ENCODE data around the gene ZNF503. TPM values are rescaled to one million over a fixed set of nuclear protein-coding genes. Genes with fewer than 3 reads are reported as not detected.
A peak's percentile ranks its signal among the peaks of the same experiment; 100 is the strongest.

ZNF503 gene
- total and polyA plus RNA-seq, 2 donors from 2014 or later, result 34.7 to 45.8 TPM

DNA sequence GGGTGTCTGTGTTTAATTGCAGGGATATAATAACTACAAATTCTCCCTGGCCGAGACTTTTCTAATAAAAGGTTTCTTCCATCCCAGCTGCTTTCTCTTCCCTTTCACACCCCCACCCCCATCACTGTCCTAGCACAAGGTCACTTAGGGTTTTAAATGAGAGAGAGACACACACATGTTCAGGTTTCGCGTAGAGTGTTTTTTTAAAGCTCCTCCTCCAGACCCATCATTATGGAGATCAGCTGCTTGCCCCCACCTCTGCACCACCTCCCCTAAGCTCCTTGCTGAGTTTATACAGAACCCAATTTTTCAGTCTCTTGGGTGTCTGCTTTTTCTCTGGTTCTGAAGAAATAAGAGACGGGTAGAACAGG is 48.5 kb upstream of the ZNF503 start:
- FAIRE-seq, result no peak
- peak in 3 of 5 donors; percentile 31 to 53 (median 46) for DNase-seq

DNA sequence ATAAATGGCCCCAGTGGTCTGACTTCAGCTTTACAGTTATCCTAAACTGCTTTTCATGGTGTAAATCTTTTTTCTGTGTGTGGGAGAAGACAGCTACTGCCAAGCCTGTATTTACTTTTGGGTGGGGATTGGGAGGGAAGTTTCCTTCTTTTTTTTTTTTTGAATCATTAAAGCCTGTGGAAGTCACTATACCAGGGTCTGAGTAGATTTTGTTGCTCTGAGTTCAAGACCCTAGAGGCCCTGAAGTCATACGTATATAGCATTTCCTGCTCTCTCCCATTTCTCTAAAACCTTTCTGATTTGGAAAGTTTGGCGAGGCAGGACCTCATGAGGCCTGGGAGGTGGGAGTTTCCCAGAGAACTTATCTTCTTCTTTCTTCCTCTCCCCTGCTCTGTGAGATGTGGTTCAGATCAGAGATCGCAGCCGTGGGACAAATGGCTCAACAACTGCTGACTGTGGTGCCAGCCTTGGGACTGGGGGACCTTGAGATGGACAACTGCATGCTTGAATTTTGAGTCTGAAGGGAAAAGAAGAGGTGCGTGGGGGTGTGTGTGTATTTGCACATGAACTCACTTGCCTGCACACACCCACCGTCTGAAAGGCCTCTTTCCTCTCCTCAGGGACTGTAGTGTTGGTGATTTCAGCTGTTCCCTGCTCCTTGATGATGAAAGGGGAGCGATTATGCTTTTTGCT is 48.0 kb upstream of the ZNF503 start:
- TF ChIP-seq, protein P1, sequence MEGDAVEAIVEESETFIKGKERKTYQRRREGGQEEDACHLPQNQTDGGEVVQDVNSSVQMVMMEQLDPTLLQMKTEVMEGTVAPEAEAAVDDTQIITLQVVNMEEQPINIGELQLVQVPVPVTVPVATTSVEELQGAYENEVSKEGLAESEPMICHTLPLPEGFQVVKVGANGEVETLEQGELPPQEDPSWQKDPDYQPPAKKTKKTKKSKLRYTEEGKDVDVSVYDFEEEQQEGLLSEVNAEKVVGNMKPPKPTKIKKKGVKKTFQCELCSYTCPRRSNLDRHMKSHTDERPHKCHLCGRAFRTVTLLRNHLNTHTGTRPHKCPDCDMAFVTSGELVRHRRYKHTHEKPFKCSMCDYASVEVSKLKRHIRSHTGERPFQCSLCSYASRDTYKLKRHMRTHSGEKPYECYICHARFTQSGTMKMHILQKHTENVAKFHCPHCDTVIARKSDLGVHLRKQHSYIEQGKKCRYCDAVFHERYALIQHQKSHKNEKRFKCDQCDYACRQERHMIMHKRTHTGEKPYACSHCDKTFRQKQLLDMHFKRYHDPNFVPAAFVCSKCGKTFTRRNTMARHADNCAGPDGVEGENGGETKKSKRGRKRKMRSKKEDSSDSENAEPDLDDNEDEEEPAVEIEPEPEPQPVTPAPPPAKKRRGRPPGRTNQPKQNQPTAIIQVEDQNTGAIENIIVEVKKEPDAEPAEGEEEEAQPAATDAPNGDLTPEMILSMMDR (IDR thresholded peaks at IDR 0.05; ENCODE audit: borderline replicate concordance, extremely low read depth, insufficient read depth), result no peak
- Histone ChIP-seq H3K9ac (ENCODE audit: low read length in 3 of 3) (no peak overlapping the region), H3K4me3 (ENCODE audit: low read length in 3 of 3) (no peak overlapping the region), H3K27ac (ENCODE audit: low read depth in 2 of 2, low read length in 2 of 2) (no peak overlapping the region), H3K27me3 (ENCODE audit: control insufficient read depth, insufficient read depth, low read length) (no peaks in the 10 kb centered on the region), H3K4me1 (ENCODE audit: control insufficient read depth in 2 of 3, insufficient read depth in 2 of 3, low read depth in 1 of 3, low read length in 3 of 3) (no peaks in the 10 kb centered on the region), H3K36me3 (ENCODE audit: control insufficient read depth in 2 of 3, insufficient read depth in 3 of 3, low read length in 3 of 3) (no peaks in the 10 kb centered on the region), H3K9me3 (ENCODE audit: control insufficient read depth in 2 of 3, insufficient read depth in 1 of 3, low read length in 3 of 3) (no peaks in the 10 kb centered on the region)
- intact Hi-C loops (cut with DNase I), result no loop called here
- FAIRE-seq, result no peak
- peak in 3 of 5 donors; percentile 49 to 78 (median 67) for DNase-seq

More for the DNA sequence above, 48.5 kb upstream of the ZNF503 start:
- H3K27me3 ChIP-seq (ENCODE audit: control insufficient read depth, insufficient read depth, low read length), result no peaks in the 10 kb centered on the region
- TF ChIP-seq, protein P1 (IDR thresholded peaks at IDR 0.05; ENCODE audit: borderline replicate concordance, extremely low read depth, insufficient read depth), result no peak
- intact Hi-C loops (cut with DNase I), result no loop called here
- no peak overlapping the region for H3K27ac ChIP-seq (ENCODE audit: low read depth in 2 of 2, low read length in 2 of 2)
- no peaks in the 10 kb centered on the region for H3K4me1 ChIP-seq (ENCODE audit: control insufficient read depth in 2 of 3, insufficient read depth in 2 of 3, low read depth in 1 of 3, low read length in 3 of 3)
- no peak overlapping the region for H3K4me3 ChIP-seq (ENCODE audit: low read length in 3 of 3)
- H3K36me3 ChIP-seq (ENCODE audit: control insufficient read depth in 2 of 3, insufficient read depth in 3 of 3, low read length in 3 of 3), result no peaks in the 10 kb centered on the region
- H3K9me3 ChIP-seq (ENCODE audit: control insufficient read depth in 2 of 3, insufficient read depth in 1 of 3, low read length in 3 of 3), result no peaks in the 10 kb centered on the region
- H3K9ac ChIP-seq (ENCODE audit: low read length in 3 of 3), result no peak overlapping the region

DNA sequence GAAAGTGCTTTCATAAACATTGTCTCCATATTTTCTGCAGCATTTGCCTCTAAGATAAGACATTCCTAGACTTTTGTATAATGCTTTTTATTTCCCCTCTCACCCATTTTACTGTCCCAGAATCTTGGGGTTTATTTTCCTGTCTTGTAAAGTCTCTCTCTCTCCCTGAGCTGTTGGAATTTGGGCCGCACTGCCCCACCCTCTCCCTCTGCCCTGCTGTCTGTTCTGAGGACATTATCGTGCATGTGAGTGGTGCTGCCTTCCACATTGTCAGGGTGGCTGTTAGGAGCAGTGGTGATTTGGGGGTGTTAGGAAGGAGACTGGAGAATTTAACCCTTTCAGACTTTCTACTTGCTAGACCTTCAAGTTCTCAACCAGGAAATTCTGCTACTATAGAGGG is 46.6 kb upstream of the ZNF503 start:
- peaks cover 0 to 9% (median 0%) of the 10 kb centered on the region in 3 donors for H3K9me3 ChIP-seq (ENCODE audit: control insufficient read depth in 2 of 3, insufficient read depth in 1 of 3, low read length in 3 of 3)
- FAIRE-seq (no peak), DNase-seq (peak in 1 of 5 donors; percentile 9)
- H3K4me1 ChIP-seq (ENCODE audit: control insufficient read depth in 2 of 3, insufficient read depth in 2 of 3, low read depth in 1 of 3, low read length in 3 of 3), result no peaks in the 10 kb centered on the region
- H3K4me3 ChIP-seq (ENCODE audit: low read length in 3 of 3), result no peak overlapping the region
- H3K27ac ChIP-seq (ENCODE audit: low read depth in 2 of 2, low read length in 2 of 2), result no peak overlapping the region
- intact Hi-C loops (cut with DNase I), result no loop called here
- no peak overlapping the region for H3K9ac ChIP-seq (ENCODE audit: low read length in 3 of 3)
- H3K36me3 ChIP-seq (ENCODE audit: control insufficient read depth in 2 of 3, insufficient read depth in 3 of 3, low read length in 3 of 3), result no peaks in the 10 kb centered on the region
- TF ChIP-seq, protein P1 (IDR thresholded peaks at IDR 0.05; ENCODE audit: borderline replicate concordance, extremely low read depth, insufficient read depth), result no peak
- no peaks in the 10 kb centered on the region for H3K27me3 ChIP-seq (ENCODE audit: control insufficient read depth, insufficient read depth, low read length)
